AG09309 (cell line): ENCODE measurements around the gene VBP1.
A peak's percentile ranks its signal among the peaks of the same experiment; 100 is the strongest.

Experiments
- DNase-seq: peaks from one replicate; pipeline ENCODE4 v3.0.0-alpha.2; 2010; ENCODE audit warnings: low read depth
- H3K4me3 ChIP-seq: 2 replicates; pipeline ENCODE4 v1.5.1; 2011; ENCODE audit warnings: mild to moderate bottlenecking, low read depth, low read length, moderate library complexity; ENCODE audit not compliant: control insufficient read depth
- CTCF ChIP-seq: IDR thresholded peaks from 2 replicates; pipeline ENCODE4 v1.5.1; 2011; ENCODE audit warnings: mild to moderate bottlenecking, low read depth, low read length, inconsistent platforms; ENCODE audit not compliant: insufficient read depth, control insufficient read depth; ENCODE audit errors: missing control alignments

Gene VBP1

GRCh38 chrX:155216179-155216939 is at the start of gene VBP1:
Gene VBP1, plus strand, starts transcription at chrX:155216460. Its CDS starts 23 bp downstream, at chrX:155216483.
- peak within 1 kb of the TSS; percentile 92 for H3K4me3 ChIP-seq
- peak; percentile 53 for TF ChIP-seq CTCF
- peak; percentile 86 for DNase-seq

- TF ChIP-seq CTCF: no peak
- no peak for DNase-seq
- H3K4me3 ChIP-seq: no peak overlapping the region
Observed at GRCh38 chrX:155169881-155170280, 46.4 kb upstream of the VBP1 start.

- no peak for TF ChIP-seq CTCF
- no peak for DNase-seq
- H3K4me3 ChIP-seq: no peak overlapping the region
Observed at GRCh38 chrX:155179346-155179997, 36.8 kb upstream of the VBP1 start.

DNA sequence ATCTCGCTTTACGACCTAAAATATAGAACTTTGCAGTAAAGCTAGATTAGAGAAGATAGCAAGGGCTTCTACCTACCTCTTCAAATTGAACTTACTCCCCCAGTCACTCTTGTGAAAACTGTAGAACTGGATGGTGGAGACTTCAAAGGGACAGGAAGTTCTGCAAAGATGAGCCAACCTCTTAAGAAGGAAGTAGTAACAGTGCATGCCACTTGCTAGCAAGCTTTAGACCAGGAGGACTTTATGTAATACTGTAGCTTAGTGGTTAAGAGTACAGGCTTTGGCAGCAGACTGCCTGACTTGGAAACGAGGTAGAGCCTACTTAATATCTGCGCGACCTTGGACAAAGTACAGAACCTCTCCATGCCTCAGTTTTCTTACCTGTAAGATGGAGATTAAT is 27.5 kb upstream of the VBP1 start:
- no peak for TF ChIP-seq CTCF
- no peak overlapping the region for H3K4me3 ChIP-seq
- no peak for DNase-seq

- no peak for TF ChIP-seq CTCF
- H3K4me3 ChIP-seq: no peak overlapping the region
- no peak for DNase-seq
Observed at GRCh38 chrX:155211208-155211607, 5.1 kb upstream of the VBP1 start.

- no peak for DNase-seq
- TF ChIP-seq CTCF: no peak
- no peak overlapping the region for H3K4me3 ChIP-seq
Observed at GRCh38 chrX:155213731-155214130, 2.5 kb upstream of the VBP1 start.
